GM19468 (cell line): Measurements from ENCODE around the gene RTP2.

Source experiments
- ATAC-seq: cut with Tn5 transposase; IDR thresholded peaks from one replicate; pipeline ENCODE4 v1.9.1; 2021; ENCODE audit warnings: mild to moderate bottlenecking, moderate library complexity, moderate number of reproducible peaks; ENCODE audit not compliant: unreplicated experiment; ENCODE audit errors: extremely low read depth

The RTP2 gene

DNA sequence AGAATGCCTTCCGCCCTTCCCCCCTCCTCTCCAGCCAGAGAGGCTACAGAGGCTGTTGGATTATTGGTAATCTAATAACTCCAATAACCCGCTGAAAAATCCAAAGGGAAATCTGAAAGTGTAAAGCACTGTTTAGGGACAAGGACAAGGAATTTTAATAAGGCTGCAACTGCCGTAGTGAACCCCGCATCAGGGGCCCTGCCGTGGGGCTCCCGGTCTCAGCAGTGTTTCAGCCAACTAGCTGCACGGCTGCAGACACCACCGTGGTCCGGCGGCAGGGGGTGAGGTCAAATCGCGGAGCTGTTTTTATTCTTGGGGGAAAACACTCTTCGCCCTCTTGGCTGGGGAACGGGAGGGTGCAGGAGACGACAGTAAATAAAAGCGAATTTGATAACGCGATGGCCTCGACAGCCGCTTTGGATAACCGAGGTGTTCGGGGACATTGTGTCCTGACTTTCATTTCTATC lies 36.8 kb upstream of the RTP2 start:
- no peak for ATAC-seq

DNA sequence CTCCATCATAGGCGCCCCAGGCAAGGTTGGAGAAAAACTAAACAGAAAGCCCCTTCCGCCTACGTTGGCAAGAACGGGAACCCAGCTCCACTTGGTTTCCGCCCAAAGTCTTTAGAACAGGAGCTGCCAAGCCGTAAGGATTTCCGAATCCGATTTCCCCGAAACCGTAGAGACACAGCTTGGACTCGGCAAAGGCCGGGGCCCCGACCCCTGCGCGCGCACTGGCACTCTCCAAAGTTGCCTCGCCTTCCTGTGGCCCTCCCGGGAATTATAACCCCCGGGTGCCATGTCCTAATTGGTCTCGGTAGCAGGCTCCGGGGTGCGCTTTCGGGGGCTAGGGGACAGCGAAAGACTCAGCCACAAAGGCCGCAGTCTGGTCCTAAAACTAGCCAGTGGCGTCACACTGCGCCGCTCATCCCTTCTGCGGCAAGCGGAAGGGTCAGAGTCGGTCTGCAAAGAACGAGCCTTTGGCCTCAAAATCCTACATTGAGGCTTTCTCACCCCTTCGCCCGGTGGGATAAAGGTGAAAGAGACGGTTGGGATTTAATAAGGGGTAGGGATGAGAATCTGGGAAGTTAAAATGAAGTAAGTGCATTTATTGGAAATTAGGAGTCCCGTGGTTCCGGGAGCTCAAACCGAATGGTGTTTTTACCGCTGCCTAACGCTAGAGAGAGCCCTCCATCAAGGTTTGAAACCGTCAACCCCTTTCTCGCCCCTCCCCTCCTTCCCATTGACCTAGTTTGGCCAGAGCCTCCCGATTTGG lies 36.2 kb upstream of the RTP2 start:
- no peak for ATAC-seq

DNA sequence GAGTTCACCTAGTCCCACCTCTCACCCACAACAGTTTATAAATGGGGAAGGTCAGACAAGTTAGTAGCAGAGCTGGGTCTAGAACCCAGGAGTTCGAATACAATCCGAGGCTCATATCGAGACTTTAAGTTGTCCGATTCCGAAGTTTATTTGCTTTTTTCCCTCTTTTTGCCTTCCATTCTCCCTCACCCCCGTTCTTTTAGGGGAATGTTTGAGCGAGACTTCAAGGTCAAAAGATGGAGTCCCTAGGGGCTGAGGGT lies 35.6 kb upstream of the RTP2 start:
- no peak for ATAC-seq

DNA sequence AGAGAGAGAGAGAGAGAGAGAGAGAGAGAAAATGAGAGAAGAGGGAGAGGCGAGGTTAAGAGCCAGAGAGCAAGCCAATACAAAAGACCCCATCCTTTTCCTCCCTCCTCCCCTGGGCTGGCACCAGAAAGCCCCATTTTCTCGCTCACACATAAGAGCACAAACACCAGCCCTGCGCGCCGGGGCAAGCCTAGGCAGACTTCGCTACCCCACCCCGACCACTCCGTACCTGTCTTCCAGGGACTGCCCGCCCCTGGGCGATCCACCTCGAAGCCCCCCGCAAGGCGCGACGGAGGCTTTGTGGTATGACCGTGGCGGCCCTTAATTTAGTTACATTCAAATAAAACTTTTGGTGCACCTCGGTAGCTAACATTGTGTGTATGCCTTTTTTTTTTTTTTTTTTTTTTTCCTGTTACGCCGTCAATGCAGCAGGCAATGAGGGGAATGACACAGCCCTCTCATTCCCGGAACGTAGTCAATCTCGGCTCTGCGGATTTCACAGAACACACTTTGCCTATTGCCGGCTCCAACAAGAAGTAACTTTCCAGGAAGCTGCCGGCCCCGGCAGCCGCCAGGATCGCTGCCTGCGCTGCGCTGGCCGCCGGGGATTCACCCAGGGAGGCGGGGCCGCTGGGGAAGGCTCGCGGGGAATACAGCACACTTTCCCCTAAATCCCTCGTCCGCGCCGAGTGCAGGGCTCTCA lies 35.2 kb upstream of the RTP2 start:
- no peak for ATAC-seq

DNA sequence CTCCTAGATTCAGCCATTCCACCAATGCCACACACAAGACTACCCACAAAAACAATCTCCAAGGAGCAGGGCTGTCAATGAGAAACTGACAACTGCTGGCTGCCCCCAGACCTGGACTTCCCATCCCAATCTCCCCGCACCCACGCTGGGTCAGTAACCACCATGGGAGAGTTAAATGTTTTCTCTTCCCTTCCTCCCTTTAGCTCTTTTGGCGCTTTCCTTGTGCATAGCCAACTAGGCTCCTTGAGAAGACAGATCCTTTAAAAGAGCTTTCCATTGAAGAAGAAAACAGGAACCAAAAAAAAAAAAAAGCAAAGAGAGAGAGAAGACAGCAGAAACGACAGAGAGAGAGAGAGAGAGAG lies 34.6 kb upstream of the RTP2 start:
- no peak for ATAC-seq

DNA sequence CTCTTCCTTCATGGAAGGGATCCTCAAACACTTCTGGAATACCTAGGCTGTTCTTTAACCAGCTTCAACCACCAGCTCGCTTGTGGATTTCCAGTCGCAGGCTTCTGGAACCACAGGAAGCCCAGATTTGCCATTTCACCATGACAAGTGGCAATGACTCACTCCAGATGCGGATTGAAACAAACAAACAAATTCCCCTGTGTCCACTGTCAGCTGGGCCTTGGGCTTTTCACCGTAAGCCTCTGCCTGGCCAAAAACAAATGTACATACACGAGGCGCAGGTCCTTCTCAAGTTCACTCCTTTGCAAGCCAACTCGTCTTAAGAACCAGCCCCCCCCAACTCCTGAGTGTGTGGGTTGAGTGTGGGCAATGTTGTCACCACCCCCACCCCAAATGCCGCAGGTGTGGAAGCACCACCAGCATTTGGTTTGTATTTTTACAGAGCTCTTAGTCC lies 34.1 kb upstream of the RTP2 start:
- ATAC-seq = no peak

DNA sequence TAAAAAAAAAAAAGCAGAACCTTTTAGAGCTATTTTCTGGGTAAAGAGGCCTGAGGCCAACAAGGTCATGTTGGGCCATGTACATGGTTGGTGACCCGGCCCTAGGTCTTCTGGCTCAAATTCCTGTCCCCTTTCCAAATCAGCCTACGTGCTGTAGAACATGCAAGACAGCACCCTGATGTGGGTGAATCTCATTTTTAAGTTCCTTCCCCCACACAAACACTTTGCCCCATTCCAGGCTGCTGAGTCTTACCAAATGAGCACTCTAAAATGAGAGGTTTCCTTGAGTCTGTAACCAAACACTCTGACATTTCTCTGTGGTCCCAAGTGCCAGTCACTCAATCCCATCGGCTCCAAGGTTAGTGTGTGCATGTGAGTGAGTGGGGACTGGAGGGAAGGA lies 33.5 kb upstream of the RTP2 start:
- ATAC-seq = no peak

DNA sequence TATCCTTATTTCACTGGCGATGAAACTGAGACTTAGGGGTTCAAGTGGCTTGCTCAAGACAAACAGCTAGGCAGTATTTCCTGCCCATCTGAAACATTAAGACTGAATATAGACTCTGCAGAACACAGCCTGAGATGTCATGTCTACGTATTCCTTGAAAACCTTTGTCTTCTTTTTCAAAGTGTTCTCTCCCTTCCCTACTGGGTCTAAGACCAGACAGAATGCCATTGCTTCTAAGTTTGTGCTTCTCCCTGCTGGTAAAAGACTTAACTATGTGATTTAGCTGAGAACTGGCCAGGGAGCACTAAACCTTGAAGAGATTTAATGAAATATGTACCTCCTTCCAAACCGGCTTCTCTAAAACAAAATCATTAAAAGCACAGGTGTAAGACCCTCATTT lies 33.0 kb upstream of the RTP2 start:
- ATAC-seq = no peak

DNA sequence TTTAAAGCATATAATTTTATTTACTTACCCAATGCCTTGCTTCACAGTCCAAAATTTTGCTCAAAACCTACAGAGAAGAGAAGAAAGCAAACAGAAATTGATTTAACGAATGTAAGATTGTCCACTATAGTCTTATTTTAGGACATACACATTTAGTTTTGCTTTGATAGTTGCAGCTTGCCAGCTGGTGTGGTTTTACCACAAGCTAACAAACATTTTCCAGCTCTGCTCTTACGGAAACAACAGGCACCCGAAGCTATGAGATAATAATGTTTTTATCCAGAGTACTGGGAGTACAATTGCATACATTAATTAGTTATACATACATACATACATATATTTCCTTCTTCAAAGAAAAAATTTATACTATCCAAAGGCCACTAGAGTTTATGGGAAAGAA lies 32.5 kb upstream of the RTP2 start:
- no peak for ATAC-seq

DNA sequence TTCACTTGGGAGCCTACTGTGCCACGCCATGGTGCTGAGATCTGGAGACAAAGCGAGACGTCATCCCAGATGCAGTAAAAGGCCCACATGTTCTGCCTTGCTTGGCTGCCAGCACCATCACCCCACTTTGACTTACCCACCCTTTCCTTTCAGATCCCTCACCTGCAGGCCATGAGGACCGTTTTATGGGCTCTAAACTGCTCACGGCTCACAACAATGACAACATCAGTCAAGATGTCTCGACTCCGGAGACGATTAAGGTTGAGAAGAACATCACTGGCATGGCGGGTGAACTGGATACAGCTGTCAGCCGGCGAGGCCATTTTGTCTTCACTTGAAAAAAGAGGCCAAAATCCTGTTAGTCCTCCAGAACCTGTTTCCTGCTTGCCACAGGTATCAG lies 31.0 kb upstream of the RTP2 start:
- ATAC-seq = no peak

DNA sequence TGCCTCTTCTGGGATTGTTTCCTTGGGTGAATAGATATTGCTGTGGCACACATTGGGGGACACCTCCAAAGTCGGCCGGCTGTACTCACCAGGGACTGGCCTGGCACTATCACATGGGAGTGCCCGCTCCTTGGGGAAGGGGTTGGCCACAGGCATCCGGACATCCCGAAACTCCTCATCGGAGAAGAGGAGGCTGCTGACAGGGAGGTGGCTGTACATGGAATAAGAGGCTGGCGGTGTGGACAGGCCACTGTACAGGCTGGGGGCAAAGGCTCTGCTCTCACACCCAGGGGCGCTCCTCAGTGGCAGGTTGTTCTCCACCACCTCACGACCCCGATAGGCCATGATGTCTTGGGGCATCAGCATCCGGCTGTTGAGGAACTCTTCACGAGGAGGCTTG lies 27.2 kb upstream of the RTP2 start:
- ATAC-seq = no peak

DNA sequence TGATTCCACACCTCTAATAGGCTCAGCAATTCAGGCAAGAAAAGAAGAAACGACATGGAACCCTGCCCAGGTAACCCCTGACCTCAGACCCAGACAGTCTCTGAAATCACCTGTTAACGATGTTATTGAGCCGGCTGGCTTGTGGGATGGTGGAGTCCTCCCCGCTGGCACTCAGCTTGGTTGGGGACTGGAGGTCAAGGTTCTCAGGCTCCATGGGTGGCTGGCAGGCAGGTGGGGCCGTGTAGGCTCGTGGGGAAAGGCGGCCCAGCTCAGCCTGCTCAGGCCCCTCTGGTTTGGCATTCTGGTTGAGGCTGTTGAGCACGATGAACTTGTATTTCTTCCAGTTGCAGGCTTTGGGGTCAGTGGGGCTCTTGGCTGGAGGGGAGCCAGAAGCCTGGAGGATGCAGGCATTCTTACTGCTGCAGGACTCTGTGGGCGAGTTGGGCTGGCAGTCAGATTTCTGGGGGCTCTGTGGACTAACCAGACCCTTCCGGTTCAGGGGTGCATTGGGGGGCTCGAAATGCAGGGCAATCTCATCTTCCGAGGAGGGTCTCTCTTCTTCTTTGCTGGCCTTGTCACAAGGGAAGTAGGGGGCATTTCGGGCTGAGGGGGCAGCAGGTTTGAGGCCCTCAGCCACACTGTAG lies 26.7 kb upstream of the RTP2 start:
- no peak for ATAC-seq

DNA sequence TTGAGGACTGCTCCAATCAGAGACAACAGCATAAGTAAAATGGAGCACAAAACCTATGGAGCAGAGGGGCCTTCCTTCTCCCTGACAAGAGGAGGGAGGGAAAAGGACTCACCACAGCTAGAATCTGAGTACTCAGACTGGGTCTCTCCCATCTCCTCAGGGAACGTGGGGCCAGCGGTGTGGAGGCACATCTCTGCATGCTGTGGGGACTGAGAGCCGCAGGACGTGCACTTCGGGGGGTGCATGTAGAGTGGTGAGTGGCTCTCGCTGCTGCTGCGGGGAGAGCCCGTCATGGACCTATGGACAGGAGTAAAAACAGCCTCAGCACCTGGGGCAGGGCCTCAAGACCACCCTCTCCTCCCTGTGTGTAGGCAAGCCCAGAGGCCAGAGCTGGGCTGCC lies 25.9 kb upstream of the RTP2 start:
- ATAC-seq = no peak

DNA sequence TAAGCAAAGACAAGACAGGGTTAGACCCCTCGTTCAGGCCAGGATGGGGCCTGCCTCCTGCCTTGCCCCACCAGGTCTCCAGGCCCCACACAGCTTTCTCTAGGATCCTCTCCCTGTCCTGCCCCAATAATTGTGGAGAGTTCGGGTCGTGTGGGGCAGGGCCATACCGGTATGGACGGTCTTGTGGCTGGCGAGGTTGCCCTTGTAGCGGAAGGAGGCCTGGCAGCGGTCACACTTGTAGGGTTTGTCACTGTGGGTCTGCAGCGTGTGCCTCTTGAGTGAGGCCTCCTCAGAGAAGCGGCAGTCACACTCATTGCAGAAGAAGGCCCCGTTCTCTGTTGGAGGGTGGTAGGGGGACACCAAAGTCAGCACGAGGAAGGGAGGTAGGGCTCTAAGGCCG lies 24.2 kb upstream of the RTP2 start:
- ATAC-seq = no peak

DNA sequence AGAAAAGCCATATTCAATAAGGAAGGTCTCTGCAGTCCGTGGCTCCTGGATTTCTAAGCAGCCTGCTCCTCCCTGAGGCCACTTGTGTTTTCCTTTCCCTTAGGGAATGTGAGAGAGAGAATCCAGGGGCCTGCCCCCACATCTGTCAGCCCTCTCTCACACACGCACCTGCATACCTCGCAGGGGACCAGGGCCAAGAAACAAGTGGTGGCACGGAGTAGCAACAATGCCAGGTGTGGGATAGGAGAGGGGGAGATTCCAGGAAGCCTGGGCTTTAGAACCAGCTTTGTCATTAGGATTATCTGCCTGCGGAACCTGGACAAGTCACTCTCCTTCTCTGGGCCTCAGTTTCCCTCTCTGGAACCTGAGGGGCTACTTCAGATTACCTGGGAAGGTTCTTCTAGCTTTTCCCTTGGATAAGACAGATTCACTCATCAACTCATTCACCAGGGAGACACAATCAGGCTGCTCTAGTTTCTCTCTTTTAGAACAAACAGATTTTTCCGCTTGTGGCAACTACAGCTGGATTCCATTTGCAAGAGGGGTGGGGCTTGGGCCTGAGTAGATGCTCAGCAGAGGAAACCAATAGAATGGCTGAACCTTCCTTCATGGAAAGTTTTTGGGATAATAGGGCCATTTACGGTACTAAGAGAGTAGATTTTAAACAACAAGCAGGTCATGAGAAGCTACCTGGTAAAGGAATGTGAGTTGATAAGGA lies 23.5 kb upstream of the RTP2 start:
- ATAC-seq = no peak

DNA sequence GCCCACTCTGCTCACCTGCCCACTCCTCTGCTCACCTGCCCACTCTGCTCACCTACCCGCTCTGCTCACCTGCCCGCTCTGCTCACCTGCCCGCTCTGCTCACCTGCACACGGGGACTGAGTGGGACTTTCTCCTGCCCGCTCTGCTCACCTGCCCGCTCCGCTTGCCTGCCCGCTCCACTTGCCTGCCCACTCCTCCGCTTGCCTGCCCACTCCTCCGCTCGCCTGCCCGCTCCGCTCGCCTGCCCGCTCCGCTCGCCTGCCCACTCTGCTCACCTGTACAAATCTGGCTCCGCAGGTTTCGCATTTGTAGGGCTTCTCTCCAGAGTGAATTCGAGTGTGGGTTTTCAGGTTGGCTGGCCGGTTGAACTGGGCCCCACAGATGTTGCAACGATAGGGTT lies 22.9 kb upstream of the RTP2 start:
- no peak for ATAC-seq

DNA sequence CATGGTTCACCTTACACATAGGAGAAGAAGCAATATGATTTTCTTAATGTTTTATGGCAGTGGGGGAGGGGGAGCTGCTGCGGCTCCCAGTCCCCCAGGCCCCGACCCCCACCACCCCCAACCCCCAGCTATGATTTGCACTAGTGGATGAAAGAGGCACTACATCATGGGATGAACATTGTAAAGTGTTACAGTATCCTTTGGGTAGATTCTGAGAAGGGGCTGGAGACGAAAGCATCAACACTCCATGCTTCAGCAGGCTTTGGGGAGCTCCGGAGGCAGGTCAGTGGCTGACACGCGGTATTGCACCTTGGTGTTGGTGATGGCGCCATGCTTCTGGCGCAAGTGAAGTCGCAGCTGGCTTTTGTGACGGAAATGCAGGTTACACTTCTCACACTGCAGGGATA lies 19.9 kb upstream of the RTP2 start:
- no peak for ATAC-seq

DNA sequence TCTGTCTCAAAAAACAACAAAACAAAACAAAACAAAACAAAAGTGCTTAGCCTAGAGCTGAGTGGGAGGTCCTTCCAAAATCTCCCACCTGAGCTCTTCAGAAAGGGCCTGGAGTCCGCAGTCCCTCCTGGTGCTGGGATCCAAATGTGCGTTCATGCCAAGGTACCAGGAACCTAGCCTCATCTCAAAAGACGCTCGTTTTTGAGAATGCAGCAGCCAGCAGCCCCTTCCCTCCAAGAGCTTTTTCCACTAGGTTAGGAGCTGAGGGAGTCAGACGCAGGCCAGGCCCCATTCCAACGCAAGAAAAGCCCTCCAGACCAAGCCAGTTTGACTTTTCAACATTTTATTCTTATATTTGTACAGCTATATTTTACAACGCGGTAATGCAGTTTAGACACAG lies 18.7 kb upstream of the RTP2 start:
- ATAC-seq = no peak

DNA sequence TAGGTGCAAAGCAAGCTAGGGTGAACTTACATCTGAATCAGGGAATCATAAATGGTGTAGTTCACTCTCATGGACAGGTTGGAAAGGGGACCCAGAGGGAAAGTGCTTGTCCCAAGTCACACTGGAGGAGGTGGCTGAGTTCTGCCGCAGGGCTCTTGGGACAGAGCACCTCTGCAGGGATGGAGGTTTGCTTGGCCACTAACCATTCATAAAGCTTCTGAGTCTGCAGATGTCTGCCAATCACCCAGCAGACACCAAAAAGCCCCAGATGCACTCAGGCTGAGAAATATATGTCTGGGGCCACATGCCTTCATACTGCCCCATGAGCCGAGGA lies 17.9 kb upstream of the RTP2 start:
- no peak for ATAC-seq

DNA sequence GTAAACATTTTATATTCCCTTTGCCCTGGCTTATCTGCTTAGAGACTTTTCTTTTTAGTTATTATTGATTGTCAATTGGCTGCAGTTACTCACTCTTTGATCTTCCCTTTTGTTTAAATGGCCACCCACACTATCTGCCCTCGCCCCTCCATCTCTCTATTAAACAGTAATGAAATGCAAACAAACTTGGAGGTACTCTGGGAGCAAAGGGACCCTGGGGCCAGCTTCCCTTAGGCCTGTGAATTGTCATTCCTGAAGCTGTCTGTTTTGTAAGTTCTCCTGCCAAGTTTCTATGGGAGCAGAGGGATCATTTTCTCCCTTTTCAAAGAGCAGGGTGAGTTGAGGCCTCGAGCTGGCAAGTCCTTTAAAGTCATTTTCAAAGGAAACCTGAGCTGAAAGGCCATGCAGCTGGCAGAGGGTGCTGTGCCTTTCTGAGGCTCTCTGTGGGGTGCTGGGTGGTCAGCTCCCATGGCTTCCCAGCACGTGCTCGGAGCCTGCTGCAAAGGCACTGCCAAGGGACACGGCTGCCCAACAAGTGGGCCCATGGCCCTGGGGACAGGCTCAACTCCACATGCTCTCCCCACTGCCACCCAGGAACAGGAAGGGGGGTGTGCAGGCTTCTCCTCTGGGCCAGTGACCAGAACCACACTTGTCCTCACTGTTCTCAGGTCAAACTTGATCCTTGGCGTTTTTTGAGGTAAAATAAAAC lies 17.4 kb upstream of the RTP2 start:
- ATAC-seq = no peak

DNA sequence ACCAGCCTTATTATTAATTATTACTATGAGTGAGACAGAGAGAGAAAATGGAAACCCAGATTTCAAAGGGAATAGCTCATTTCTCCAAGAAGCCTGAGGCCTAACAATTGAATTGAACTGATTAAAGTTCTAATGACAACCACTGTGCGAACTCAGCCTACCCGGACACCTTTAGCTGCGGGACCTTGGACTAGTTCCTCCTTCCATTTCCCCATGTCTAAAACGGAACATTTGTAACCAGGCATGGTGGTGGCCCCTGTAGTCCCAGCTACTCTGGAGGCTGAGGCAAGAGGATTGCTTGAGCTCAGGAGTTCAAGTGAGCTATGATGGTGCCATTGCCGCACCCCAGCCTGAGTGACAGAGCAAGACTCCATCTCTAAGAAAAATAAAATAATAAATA lies 16.4 kb upstream of the RTP2 start:
- ATAC-seq = no peak
